22Rv1 (cell line): ENCODE results near the gene PCSK7.

ENCODE experiments used
- ZFX ChIP-seq: fragments of 450-650 bp; IDR thresholded peaks from 2 replicates; pipeline ENCODE4 v1.6.1; 2017; ENCODE audit warnings: antibody characterized with exemption, borderline replicate concordance
- TF ChIP-seq, protein P1 (sequence below): fragments of 450-650 bp; IDR thresholded peaks from 2 replicates; pipeline ENCODE4 v1.5.1; 2017; ENCODE audit warnings: mild to moderate bottlenecking

DNA sequence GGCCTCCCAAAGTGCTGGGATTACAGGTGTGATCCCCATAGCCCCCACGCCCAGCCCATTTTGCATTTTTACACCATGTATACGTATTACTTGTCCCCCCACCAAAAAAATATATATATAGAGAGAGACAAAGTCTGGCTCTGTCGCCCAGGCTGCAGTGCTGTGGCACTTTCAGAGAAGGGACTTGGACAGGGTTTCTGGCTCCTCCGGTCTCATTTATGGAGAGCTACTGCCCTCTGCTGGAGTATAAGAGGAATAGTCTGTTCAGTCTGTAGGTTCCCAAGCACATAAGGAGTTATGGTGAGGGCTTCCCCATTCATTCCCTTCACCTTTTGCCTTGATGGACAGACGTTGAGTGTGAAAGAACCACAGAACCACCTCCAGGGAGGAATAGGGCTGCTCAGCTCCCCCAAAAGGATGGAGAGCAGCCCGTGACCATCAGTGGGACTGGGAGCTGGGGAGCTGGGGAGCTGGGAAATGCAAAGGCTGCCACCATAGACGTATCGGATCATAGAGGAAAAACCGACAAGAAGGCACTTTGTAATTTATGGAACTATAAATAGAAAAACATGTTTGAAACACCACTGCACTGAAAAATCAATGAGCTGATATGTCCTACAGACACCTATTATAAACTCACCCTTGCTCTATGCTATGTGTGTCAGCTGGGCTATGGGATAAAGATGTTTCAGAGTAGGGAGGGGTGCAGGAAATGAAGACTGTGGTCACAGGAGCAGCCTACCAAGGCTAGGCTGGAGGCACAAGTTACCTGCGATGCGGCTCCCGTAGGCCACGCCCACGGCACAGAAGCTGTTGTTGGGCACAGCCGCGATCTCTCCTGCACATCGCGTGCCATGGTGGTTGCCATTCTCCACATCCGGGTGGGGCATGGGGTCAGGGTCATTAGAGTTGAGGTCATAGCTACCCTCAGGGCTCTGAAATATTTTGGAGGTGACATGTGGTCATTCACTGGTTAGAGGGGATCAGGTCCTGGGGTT, 5.2 kb downstream of the PCSK7 start:
- TF ChIP-seq, protein P1, sequence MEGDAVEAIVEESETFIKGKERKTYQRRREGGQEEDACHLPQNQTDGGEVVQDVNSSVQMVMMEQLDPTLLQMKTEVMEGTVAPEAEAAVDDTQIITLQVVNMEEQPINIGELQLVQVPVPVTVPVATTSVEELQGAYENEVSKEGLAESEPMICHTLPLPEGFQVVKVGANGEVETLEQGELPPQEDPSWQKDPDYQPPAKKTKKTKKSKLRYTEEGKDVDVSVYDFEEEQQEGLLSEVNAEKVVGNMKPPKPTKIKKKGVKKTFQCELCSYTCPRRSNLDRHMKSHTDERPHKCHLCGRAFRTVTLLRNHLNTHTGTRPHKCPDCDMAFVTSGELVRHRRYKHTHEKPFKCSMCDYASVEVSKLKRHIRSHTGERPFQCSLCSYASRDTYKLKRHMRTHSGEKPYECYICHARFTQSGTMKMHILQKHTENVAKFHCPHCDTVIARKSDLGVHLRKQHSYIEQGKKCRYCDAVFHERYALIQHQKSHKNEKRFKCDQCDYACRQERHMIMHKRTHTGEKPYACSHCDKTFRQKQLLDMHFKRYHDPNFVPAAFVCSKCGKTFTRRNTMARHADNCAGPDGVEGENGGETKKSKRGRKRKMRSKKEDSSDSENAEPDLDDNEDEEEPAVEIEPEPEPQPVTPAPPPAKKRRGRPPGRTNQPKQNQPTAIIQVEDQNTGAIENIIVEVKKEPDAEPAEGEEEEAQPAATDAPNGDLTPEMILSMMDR = peak; percentile 81
- no peak for TF ChIP-seq ZFX
